Left colon (tissue), 2 donors: ENCODE measurements around the gene CCDC88C. TPM values are rescaled to one million over a fixed set of nuclear protein-coding genes. Genes with fewer than 3 reads are reported as not detected.
A peak's percentile ranks its signal among the peaks of the same experiment; 100 is the strongest.

Source experiments
- ATAC-seq: fragments of 200-7000 bp; cut with Tn5 transposase; one replicate; pipeline ENCODE4 v1.9.1; 2020; ENCODE audit warnings: mild to moderate bottlenecking, moderate library complexity
- DNase-seq, 2 donors: peaks; one replicate each; pipeline ENCODE4 v3.0.0-alpha.2; 2020
- intact Hi-C, 2 donors: fragments of 100-400 bp; cut with DNase I in 1 of 2; cut with micrococcal nuclease in 1 of 2; formaldehyde crosslinking; loops; one replicate each; pipeline versions ENCODE4 v1.11.2 to v1.14.0; 2022; cut with DNase I, micrococcal nuclease
- total RNA-seq, 2 donors: library from RNA; stranded (reverse); fragmentation: NEBNext Ultra II Directional; extraction: Animal tissue kit (Norgen Biotek cat#: 25700); gene quantifications; one replicate each; pipeline ENCODE4 v1.2.1, GENCODE V29; 2021
- donor health status: DM: no; HTN: no; CAD: no.
- donor health status: DM: yes; HTN: yes; CAD: no.

The CCDC88C gene
- total RNA-seq, 2 donors from 2014 or later, result 52.4 to 65.8 TPM

DNA sequence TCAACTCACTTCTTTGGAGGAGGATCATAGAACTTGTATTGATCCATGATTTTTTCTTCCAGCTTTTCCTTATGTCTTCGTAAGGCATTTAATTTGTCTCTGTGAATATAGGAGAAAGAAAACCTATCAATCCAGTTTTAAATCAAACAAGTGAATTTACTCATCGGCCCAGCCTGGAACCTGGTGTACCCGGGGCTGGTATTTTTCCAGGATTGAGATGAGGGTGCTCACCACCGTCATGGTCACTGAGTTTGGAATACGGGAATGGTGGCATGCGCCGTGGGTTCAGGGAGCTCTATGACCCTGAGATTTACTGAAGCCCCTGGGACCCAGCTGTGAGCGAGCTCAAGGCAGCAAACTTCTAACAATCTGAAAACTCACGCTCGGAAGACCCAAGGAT lies 126.6 kb downstream of the CCDC88C start:
- no peak for ATAC-seq
- DNase-seq, result no peak
- intact Hi-C loops, result no loop called here

DNA sequence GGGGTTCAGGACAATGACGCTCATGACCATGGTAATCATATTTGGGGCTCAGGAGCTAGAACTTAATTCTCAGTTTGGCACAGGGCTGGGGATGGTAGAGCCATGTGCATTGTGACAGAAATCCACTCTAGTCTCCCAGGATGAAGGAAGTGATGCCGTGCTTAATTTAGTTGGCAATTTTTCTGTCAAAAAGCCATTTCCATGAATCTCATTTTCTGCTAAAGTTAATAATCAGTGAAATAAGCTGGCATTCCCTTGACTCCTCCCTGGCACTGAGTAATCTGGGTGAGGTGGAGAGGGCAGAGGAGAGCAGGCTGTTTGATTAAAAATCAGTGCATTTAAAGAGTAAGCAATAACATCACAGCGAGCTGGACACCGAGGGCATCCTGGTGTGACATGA lies 128.2 kb downstream of the CCDC88C start:
- intact Hi-C loops, result loop anchor here (5.0 to 10.0 kb wide), 3 partner anchors 112 to 387 kb away; no protein-coding TSS in a partner anchor
- no peak for ATAC-seq
- no peak for DNase-seq

DNA sequence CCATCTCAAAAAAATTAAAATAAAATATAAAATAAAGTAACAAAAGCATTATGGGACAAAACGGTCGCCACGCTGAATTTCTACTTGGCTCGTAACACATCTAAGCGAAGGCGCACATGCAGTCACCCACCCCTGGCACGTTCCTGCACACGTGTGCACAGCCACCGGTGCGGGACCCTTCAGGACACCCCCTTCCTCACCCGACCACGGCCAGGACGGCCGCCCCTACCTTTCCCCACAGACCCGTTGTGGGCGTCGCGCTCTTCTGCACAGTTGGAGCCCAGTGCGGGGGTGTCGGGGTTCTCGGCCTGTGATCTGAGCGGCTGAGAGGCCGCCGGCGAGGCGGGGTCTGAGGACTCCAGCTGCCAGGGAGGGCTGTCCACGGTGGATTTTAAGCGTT lies 128.7 kb downstream of the CCDC88C start:
- ATAC-seq, result no peak
- intact Hi-C loops, result loop anchor here (5.0 to 10.0 kb wide), 3 partner anchors 112 to 387 kb away; no protein-coding TSS in a partner anchor
- DNase-seq, result no peak

DNA sequence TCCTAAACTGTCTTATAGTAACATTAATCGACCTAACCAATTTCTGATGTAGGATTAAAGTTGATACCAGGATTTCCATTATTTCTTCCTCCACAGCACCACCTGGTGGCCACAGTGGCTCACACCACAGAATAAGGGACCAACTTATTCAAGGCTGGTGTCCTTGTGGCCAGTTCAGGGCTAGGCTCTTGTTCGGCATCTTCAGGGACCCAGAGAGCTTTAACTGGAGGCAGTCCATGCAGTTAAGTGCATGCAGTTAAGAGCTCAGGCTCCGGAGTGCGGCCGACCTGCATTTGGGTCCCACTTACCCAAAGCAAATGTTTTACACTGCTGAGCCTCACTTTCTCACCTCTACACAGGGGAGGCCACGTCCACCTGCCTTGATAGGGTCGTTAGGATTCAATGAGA lies 131.1 kb downstream of the CCDC88C start:
- DNase-seq (peak in 1 of 2 donors; percentile 82), ATAC-seq (peak; percentile 84)
- intact Hi-C loops, result loop anchor here (5.0 to 10.0 kb wide), 3 partner anchors 109 to 384 kb away; no protein-coding TSS in a partner anchor

DNA sequence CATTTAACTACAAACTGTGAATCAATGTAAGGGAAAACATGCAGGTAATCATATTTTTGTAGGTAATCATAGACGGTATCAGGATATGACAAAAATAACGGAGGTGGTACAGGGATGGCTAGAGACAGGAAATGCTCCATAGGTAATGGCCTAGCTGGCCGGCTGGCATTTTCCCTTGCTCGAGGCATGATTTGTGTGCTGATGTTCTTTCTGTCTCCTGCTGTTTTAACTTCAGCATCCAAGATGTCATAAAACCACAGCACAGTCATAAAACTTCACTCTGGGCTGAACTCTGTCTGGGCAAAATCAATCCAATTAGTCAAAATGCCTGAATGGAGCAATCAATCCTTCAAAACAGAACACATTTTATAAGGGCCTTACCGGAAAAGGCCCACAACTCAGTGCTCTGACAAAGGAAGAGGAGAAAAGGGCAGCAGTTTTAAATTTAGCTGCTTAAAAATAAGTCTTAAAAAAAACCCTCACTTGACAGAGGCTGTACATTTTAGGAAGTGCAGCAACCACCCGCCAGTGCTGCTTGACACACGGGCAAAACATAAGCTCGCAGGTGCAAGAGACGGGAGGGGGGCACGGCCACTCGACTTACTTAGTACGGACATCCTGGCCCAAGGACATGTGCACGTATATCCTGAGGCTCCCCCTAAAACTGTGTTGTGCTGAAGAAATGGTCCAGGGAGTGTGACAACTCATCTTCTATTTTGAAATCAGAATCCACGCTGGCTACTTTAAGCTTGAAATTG lies 132.7 kb downstream of the CCDC88C start:
- DNase-seq (no peak), ATAC-seq (no peak)
- intact Hi-C loops, result loop anchor here (5.0 to 10.0 kb wide), 3 partner anchors 108 to 383 kb away; no protein-coding TSS in a partner anchor

DNA sequence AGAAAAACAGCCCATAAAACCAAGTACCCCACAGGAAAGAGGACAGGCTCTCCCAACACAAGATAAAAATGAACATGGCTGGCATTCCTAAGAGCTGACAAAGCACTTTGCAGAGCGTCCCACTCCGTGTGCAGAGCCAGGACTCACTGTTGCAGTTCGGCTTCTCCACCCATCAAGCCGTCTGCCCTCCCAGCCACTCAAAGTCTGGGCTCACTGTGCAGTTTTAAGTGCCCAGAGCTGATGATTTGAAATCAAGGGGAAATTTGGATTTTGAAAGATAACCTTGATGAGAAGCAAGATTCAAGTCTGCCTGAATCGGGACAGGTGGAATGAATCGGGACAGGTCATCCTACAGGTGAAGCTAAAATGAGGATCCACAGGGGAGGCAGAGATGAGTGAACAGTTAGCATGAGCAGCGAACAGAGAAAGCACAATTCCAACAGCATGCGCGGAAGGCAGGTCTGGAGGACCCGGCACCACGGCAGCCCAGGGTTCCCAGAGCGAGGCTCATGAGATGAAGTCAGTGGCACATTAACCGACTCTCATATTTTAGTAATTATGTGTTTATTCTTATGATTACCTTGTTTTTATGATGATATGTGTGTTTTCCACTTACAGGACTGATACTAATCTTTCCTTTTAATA lies 133.4 kb downstream of the CCDC88C start:
- no peak for DNase-seq
- ATAC-seq, result no peak
- intact Hi-C loops, result loop anchor here in 1 of 2 donors (10.0 kb wide), 1 partner anchor 109 kb away; no protein-coding TSS in a partner anchor

DNA sequence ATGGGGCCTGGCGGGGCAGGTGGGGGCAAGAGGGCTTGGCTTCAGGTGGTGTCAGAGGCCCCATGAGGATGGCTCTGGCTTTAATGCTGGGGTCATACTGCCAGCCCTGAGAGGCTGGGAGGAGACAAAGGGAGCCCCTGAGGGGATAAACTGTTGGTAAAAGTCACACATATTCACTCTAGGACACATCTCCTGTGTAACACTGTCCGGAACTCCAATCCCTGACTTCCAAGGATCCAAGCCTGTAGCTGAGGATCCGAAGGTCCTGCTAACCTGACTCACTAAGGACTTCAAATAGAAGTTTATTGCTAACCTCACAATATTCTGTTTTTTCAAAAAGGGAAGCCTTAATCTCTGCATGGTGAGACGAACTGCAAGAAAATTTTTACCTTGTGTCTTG lies 134.0 kb downstream of the CCDC88C start:
- DNase-seq (no peak), ATAC-seq (no peak)
- intact Hi-C loops, result loop anchor here in 1 of 2 donors (10.0 kb wide), 1 partner anchor 109 kb away; no protein-coding TSS in a partner anchor

DNA sequence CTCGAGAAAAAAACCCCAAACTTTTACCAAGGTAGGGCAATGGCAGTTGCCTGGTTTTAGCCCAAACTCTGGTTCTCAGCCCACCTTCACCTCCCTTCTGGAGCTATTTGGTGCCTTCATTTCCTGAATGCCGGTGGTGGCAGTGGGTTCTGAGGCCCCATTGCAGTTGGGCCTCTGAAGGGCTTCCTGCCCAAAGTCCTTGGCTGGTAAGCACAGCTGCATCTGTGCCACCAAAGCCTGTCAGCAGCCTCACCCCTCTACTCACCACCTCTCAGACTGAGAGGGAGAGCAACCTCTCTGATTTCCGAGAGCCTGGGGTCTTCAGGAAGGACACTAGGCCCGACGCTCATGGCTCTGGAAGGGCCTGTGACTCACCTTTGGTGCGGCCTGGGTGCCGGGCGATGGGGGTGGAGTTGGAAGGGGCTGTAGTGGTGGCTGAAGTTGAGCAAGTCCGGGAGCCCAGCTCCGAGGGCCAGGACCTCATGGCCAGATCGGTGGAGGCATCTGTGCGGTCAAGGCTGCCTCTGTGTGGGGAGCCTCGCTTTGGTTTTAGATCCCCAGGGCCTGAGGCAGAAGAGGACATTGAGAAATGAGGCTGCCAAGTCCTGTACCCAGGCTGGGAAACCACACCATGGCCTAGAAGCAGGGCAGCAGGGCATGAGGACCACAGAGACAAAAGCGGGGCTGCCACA lies 134.5 kb downstream of the CCDC88C start:
- DNase-seq, result no peak
- intact Hi-C loops, result loop anchor here in 1 of 2 donors (10.0 kb wide), 1 partner anchor 108 kb away; no protein-coding TSS in a partner anchor
- no peak for ATAC-seq

DNA sequence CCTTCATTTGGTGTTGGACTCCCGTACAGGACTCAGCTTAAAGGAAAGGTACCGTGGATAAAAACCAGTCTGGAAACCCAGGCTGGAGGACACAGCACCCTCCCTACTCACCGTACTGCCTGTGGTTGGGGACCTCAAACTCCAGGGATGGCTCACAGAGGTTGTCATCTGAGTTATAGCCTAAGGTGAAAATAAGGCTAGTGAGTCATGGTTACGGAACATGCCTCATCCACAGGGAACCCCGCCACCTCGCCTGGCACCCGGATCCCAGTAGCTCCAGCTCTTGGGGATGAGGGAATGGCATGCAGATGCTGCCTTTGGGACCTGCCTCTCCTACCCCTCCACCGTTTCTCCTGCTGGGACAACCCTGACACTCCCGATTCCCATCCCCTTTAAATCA lies 136.3 kb downstream of the CCDC88C start:
- no peak for DNase-seq
- intact Hi-C loops, result loop anchor here in 1 of 2 donors (10.0 kb wide), 1 partner anchor 107 kb away; no protein-coding TSS in a partner anchor
- no peak for ATAC-seq

DNA sequence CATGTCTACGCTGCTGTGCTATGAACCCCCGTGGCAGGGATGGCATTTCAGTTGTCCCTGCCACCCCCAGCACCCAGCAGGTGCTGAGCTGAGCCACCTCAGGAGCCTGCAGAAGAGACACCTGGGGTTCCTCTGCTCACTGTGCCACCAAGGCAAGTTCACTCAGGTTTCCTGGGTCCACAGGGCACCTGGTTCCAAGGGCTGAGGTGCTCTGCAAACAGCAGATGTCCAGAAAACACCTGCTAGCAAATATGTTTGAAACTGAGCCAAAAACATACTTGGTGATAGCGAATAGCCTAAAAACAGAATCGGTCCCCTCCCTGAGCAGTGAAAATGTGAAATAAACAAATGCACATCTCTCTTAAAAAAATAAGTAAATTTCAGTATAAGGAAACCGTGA lies 137.5 kb downstream of the CCDC88C start:
- peak; percentile 39 for ATAC-seq
- DNase-seq, result no peak
- intact Hi-C loops, result loop anchor here in 1 of 2 donors (10.0 kb wide), 1 partner anchor 105 kb away; no protein-coding TSS in a partner anchor

DNA sequence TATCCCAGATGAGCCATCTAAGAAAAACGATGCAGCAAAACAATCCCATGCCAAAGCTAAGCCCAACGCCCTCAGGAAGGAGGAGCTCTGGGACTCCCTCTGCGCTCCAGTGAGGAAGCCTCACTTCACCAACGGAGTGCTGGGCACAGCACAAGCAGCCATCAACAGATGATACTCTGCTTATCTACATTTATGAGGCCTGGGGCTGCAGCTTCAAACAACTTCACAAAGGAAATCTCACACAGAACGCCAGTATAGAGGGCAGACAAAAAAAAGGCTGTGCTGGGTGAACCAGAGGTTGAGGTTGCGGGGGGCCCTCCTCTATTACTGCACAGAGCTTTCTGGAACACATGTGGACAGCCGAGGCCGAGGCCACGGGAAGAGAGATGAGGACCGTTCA lies 138.3 kb downstream of the CCDC88C start:
- ATAC-seq, result no peak
- intact Hi-C loops, result no loop called here
- DNase-seq, result no peak

DNA sequence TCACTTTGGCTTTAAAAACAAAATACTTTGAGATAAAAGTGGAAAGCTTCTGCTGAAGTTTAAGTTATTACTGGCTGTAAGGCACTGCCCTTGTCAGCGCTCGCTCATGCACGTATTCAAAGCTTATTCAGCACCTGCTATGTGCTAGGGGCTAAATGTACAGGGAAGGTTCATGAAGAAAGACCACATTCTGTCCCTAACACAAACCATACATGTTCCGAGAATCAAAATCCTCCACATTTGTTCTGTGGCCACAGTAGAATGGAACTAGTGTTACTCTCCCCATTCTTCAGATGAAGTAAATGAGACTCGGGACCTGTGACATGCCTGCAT lies 139.3 kb downstream of the CCDC88C start:
- ATAC-seq, result no peak
- intact Hi-C loops, result no loop called here

DNA sequence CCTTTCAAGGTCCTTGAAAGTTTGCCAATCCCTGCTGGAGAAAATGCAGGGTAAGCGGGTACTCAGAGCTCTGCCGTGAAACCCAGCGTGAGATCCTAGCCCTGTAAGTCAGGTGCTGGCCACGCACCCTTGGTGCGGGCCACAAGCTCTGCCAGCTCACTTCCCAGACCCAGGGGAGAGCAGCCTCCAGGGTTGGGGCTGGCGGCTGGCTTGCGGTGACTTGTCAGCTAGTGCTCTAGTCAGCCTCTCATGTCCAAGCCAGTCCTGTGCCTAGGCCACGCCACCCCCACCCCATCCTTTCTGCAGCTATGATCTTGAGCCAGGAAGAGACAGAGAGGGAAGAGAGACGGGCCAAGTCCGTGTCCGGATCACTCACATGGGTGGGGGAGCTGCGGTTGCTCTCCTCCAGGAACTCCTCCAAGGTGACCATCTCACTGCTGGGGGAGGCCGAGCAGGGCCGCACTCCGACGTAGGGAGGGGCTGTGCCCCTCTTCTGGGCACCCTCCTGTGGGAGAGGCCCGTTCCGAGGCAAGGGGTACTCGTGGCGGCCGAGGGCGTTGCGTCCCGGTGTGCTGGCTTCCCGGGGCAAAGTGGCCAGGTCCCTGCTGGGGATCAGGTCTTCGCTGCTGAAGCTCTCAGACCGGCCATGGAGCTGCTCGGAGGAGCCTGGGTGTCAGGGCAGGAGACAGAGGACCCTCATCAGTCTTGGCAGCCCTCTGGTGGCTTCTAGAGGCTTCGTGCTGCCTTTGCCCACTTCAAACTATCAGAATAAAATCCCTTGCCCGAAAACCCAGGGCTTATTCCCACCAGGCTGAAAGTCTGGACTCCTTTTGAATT lies 139.9 kb downstream of the CCDC88C start:
- no peak for ATAC-seq

More for the DNA sequence above, 139.3 kb downstream of the CCDC88C start:
- DNase-seq, result no peak

DNA sequence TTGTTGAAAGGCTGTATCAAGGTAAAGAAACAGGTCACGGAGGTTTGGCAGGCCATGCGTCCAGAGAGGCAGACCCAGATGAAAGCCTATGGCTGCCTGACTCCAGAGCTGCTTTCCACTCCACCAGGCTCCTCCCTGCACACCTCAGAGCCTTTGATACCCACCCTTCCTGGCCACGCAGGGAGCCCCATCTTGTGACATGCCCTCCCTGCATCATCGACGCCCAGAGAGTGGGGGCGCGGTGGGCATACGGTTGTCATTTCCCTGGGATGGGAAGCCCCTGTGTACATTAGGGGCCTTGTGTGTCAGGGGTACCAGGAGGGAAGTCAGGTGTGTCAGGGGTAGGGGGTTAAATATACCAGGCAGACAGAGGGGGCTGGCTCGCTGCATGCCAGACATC lies 142.8 kb downstream of the CCDC88C start:
- DNase-seq (no peak), ATAC-seq (no peak)
- intact Hi-C loops, result no loop called here

More for the DNA sequence above, 139.9 kb downstream of the CCDC88C start:
- no peak for DNase-seq
- intact Hi-C loops, result no loop called here

DNA sequence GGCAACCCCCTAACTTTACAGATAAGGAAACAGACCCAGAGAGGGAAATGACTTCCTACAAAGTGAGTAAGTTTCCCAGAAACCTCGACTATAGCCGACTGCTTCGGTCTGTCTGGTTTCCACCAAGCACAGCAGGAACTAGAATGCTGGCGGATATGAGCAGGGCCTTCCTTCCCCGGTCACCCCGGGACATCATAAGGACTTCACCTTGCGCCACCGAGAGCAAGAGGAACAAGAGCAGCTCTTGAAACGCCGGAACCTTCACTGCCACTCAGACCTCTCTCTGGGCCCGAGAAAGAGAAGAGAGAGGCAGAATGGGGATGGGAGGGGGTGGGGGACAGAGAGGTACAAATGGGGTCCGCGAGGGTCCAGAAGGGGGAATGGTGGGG lies 143.7 kb downstream of the CCDC88C start:
- DNase-seq (no peak), ATAC-seq (no peak)
- intact Hi-C loops, result no loop called here

DNA sequence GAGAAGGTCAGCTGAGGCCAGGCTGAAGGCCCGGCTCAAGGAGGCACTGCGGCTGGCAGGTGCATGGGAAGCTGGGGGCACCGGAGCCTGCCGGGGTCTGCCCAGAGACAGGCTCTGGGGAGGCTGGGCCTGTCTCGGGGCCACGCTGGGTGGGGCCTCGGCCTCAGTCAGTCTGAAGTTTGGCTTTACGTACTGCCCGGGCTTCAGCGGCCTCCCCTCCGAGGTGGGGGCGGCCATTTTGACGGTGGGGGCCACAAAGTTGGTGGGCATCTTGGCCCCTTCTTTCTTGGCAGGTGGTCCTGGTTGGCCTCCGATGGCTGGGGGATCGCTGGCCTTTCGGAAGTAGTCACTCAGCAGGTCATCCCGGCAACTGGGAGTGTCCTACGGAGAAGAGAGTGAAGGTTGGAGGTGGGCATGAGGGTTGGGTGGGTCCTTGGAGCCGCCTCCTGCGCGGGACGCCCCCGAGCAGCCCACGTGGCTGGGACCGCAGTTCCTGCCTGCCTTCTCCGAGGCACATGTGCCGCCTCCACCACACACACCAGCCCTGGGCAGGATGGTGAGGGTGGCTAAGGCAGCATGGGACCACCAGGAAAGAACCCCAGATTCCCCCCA lies 144.2 kb downstream of the CCDC88C start:
- ATAC-seq, result no peak
- intact Hi-C loops, result no loop called here

DNA sequence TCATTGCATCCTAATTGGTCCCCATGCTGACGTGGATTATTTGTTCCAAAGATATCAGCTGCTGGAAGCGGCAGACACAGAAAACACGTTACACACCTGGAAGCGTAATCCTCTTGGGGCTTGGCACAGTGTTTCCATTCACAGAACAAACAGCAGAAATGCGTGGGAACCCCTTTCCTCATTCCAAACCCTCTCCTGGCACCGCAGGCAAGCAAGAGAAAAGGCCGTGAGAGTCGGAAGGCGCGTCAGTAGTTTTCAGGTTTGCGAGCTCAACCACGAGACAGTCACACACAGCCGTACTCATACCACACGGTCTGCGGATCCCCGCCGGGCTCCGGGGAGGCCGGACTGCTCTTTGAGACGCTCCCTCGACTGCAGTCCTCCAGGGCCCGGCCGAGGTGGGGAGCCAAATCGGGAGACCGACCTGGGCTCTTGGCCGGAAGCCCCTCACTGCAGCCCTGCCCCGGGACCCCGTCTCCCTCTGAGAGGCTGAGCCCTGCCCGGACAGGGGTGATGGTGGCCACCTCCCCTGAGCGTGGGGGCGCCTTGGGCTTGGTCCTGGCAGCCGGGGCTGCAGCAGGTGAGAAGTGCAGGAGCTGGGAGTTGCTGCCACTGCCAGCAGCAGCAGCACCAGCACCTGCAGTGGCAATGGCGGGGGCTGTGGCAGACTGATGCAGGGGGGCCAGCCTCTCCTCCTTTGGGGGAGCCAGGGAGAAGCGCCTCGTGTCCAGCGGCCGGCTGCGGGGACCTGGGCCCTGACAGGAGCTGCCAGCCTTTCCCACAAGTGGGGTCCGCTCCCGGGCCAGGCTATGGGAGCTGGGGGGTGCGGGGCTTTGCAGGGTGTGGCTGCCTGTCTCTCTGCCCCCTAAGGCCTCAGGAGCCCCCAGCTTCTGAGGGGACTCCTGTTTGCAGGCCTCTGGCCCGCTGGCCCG lies 145.0 kb downstream of the CCDC88C start:
- intact Hi-C loops, result no loop called here
- DNase-seq, result no peak
- no peak for ATAC-seq

More for the DNA sequence above, 144.2 kb downstream of the CCDC88C start:
- DNase-seq, result no peak
